H9 (cell line): ENCODE results near the gene HBG2. TPM values are rescaled to one million over a fixed set of nuclear protein-coding genes. Genes with fewer than 3 reads are reported as not detected.
"Not testable (repeated sequence)": the region's sequence is repeated elsewhere in the genome, so short reads cannot be mapped to it uniquely, and the experiment has no call there.

Experiments
- DNase-seq: peaks from one replicate; pipeline ENCODE4 v3.0.0-alpha.2; 2017
- H2AFZ ChIP-seq: one replicate; pipeline ENCODE4 v1.6.1; 2013; ENCODE audit warnings: mild to moderate bottlenecking, low read length, control low read depth, moderate library complexity
- H2AK5ac ChIP-seq: 2 replicates; pipeline ENCODE4 v1.6.1; 2013; ENCODE audit warnings: low read length, control low read depth, mixed read lengths; ENCODE audit not compliant: insufficient read length
- H2BK120ac ChIP-seq: one replicate; pipeline ENCODE4 v1.6.1; 2013; ENCODE audit warnings: low read depth, mild to moderate bottlenecking, low read length, control low read depth, inconsistent platforms; ENCODE audit not compliant: poor library complexity, severe bottlenecking
- H2BK12ac ChIP-seq: 2 replicates; pipeline ENCODE4 v1.6.1; 2013; ENCODE audit warnings: low read length, control low read depth, mixed read lengths, low read depth; ENCODE audit not compliant: insufficient read length
- H2BK15ac ChIP-seq: 2 replicates; pipeline ENCODE4 v1.6.1; 2013; ENCODE audit warnings: low read depth, low read length, control low read depth
- H2BK20ac ChIP-seq: one replicate; pipeline ENCODE4 v1.6.1; 2013; ENCODE audit warnings: low read depth, mild to moderate bottlenecking, low read length, control low read depth, inconsistent platforms; ENCODE audit not compliant: poor library complexity, severe bottlenecking
- H2BK5ac ChIP-seq: 2 replicates; pipeline ENCODE4 v1.6.1; 2013; ENCODE audit warnings: low read length, control low read depth, mixed read lengths; ENCODE audit not compliant: insufficient read length
- H3K14ac ChIP-seq: 2 replicates; pipeline ENCODE4 v1.6.1; 2013; ENCODE audit warnings: low read length, control low read depth; ENCODE audit not compliant: insufficient read depth
- H3K18ac ChIP-seq: 2 replicates; pipeline ENCODE4 v1.6.1; 2013; ENCODE audit warnings: low read depth, mild to moderate bottlenecking, mixed read lengths, low read length, control low read depth; ENCODE audit not compliant: insufficient read length
- H3K23ac ChIP-seq: 2 replicates; pipeline ENCODE4 v1.6.1; 2013; ENCODE audit warnings: low read length, control low read depth, mixed read lengths, low read depth; ENCODE audit not compliant: insufficient read length
- H3K23me2 ChIP-seq: 2 replicates; pipeline ENCODE4 v1.6.1; 2013; ENCODE audit warnings: low read depth, mild to moderate bottlenecking, mixed read lengths, low read length, control low read depth; ENCODE audit not compliant: insufficient read length, poor library complexity, severe bottlenecking
- H3K27ac ChIP-seq: 2 replicates; pipeline ENCODE4 v1.5.1; 2013; ENCODE audit warnings: low read length, control low read depth, mixed read lengths, low read depth; ENCODE audit not compliant: insufficient read length
- H3K27me3 ChIP-seq: 2 replicates; pipeline ENCODE4 v1.6.1; 2013; ENCODE audit warnings: low read length, control low read depth, inconsistent platforms; ENCODE audit not compliant: insufficient read depth
- H3K4ac ChIP-seq: 2 replicates; pipeline ENCODE4 v1.6.1; 2013; ENCODE audit warnings: low read depth, mild to moderate bottlenecking, control low read depth, inconsistent platforms, low read length, moderate library complexity
- H3K4me1 ChIP-seq: 2 replicates; pipeline ENCODE4 v1.6.1; 2013; ENCODE audit warnings: low read length, control low read depth, inconsistent platforms; ENCODE audit not compliant: insufficient read depth
- H3K4me2 ChIP-seq: 2 replicates; pipeline ENCODE4 v1.6.1; 2013; ENCODE audit warnings: low read length, control low read depth, mixed read lengths; ENCODE audit not compliant: insufficient read length, insufficient read depth
- H3K56ac ChIP-seq: 2 replicates; pipeline ENCODE4 v1.6.1; 2013; ENCODE audit warnings: low read depth, mild to moderate bottlenecking, mixed read lengths, low read length, control low read depth; ENCODE audit not compliant: insufficient read length
- H3K79me1 ChIP-seq: 2 replicates; pipeline ENCODE4 v1.6.1; 2013; ENCODE audit warnings: low read depth, mild to moderate bottlenecking, moderate library complexity, low read length, control low read depth, inconsistent platforms; ENCODE audit not compliant: insufficient read depth, poor library complexity, severe bottlenecking
- H3K79me2 ChIP-seq: 2 replicates; pipeline ENCODE4 v1.6.1; 2013; ENCODE audit warnings: low read length, control low read depth, inconsistent platforms; ENCODE audit not compliant: insufficient read depth
- H3K9ac ChIP-seq: 2 replicates; pipeline ENCODE4 v1.6.1; 2013; ENCODE audit warnings: low read length, control low read depth, mixed read lengths; ENCODE audit not compliant: insufficient read length; ENCODE audit errors: extremely low read depth
- H3K9me3 ChIP-seq: one replicate; pipeline ENCODE4 v1.6.1; 2013; ENCODE audit warnings: low read depth, low read length, inconsistent platforms; ENCODE audit not compliant: control insufficient read depth
- H3T11ph ChIP-seq: one replicate; pipeline ENCODE4 v1.6.1; 2013; ENCODE audit warnings: mild to moderate bottlenecking, low read length, control low read depth, inconsistent platforms
- H4K20me1 ChIP-seq: one replicate; pipeline ENCODE4 v1.6.1; 2013; ENCODE audit not compliant: control insufficient read depth, insufficient read length, insufficient read depth
- H4K5ac ChIP-seq: 2 replicates; pipeline ENCODE4 v1.6.1; 2013; ENCODE audit warnings: low read depth, mild to moderate bottlenecking, mixed read lengths, low read length, control low read depth; ENCODE audit not compliant: insufficient read length
- H4K8ac ChIP-seq: replicated peaks from 2 replicates; pipeline ENCODE4 v1.6.1; 2013; ENCODE audit warnings: low read length, control low read depth, mixed read lengths, low read depth; ENCODE audit not compliant: insufficient read length
- H4K91ac ChIP-seq: 2 replicates; pipeline ENCODE4 v1.6.1; 2013; ENCODE audit warnings: low read depth, mild to moderate bottlenecking, moderate library complexity, mixed read lengths, low read length, control low read depth; ENCODE audit not compliant: insufficient read length
- H3K27ac Mint-ChIP-seq, 3 experiments: 2 replicates in 2 of 3; 3 replicates in 1 of 3; pipeline ENCODE4 v1.8.0; 2020 to 2021; ENCODE audit warnings: mixed read lengths in 3 of 3, mild to moderate bottlenecking in 1 of 3, moderate library complexity in 1 of 3
- H3K27me3 Mint-ChIP-seq: 2 replicates; pipeline ENCODE4 v1.8.0; 2021; ENCODE audit warnings: low read depth, mild to moderate bottlenecking, moderate library complexity, mixed read lengths
- H3K36me3 Mint-ChIP-seq, 3 experiments: 2 replicates in 2 of 3; 3 replicates in 1 of 3; pipeline ENCODE4 v1.8.0; 2020 to 2021; ENCODE audit warnings: low read depth in 3 of 3, mixed read lengths in 3 of 3; ENCODE audit not compliant: insufficient read depth in 1 of 3
- H3K4me1 Mint-ChIP-seq, 2 experiments: 2 replicates each; pipeline ENCODE4 v1.8.0; 2020; ENCODE audit warnings: mixed read lengths in 2 of 2
- H3K4me3 Mint-ChIP-seq, 2 experiments: 2 replicates in 1 of 2; 3 replicates in 1 of 2; pipeline ENCODE4 v1.8.0; 2020 to 2021; ENCODE audit warnings: mild to moderate bottlenecking in 2 of 2, mixed read lengths in 2 of 2, moderate library complexity in 1 of 2
- H3K9me3 Mint-ChIP-seq, 2 experiments: 2 replicates in 1 of 2; 3 replicates in 1 of 2; pipeline ENCODE4 v1.8.0; 2020; ENCODE audit warnings: mild to moderate bottlenecking in 2 of 2, mixed read lengths in 2 of 2, moderate library complexity in 1 of 2
- WGBS: extraction: QIAGEN DNeasy Blood & Tissue Kit; methylation state at CpG from one replicate; pipeline ENCODE4 v1.1.7; 2013; ENCODE audit warnings: missing lambda C conversion rate, low lambda C conversion rate, mixed read lengths; ENCODE audit not compliant: insufficient read length; ENCODE audit errors: extremely low coverage; 5-methylcytosine and 5-hydroxymethylcytosine counted together
- total RNA-seq: library from RNA; stranded (reverse); gene quantifications from 2 replicates; pipeline ENCODE4 v1.2.1, GENCODE V29; 2021

HBG2 gene
- total RNA-seq, 1 experiment from 2014 or later: not detected

- WGBS: no CpG with 5 or more reads among the region's 7 CpGs
- H4K8ac ChIP-seq, H3K56ac ChIP-seq, H3K9ac ChIP-seq, H2BK20ac ChIP-seq, H3T11ph ChIP-seq, H3K4me1 ChIP-seq, H3K4me1 Mint-ChIP-seq, H3K4me2 ChIP-seq, H3K9me3 ChIP-seq, H3K9me3 Mint-ChIP-seq, H3K18ac ChIP-seq, H4K5ac ChIP-seq, H3K4ac ChIP-seq, H3K23ac ChIP-seq, H2AK5ac ChIP-seq, H4K20me1 ChIP-seq, DNase-seq, H3K27me3 ChIP-seq, H2BK120ac ChIP-seq, H2BK15ac ChIP-seq, H3K4me3 Mint-ChIP-seq, H3K36me3 Mint-ChIP-seq, H3K27ac ChIP-seq, H3K79me2 ChIP-seq, H3K14ac ChIP-seq, H2BK12ac ChIP-seq, H3K79me1 ChIP-seq, H4K91ac ChIP-seq, H2BK5ac ChIP-seq, H2AFZ ChIP-seq, H3K23me2 ChIP-seq: not testable (repeated sequence)
- Mint-ChIP-seq H3K27ac (peak overlapping the region in 1 of 3 experiments; percentile 19; a peak in 1 of 7 replicates), H3K27me3 (peaks cover 14% of the 10 kb centered on the region; the same call in 1 of the 2 replicates)
Measured at GRCh38 chr11:5248498-5248897, 6.1 kb downstream of the HBG2 start.
